MM.1S (cell line): ENCODE data around the gene SRRM4.

Source experiments
- EZH2 ChIP-seq: fragments of 300-600 bp; sonication (generic); optimal IDR thresholded peaks from 2 replicates; pipeline ENCODE3; 2017; ENCODE audit warnings: low read depth, mild to moderate bottlenecking, antibody characterized with exemption, low read length, mixed read lengths
- TF ChIP-seq, protein P1 (sequence below): fragments of 300-600 bp; sonication (generic); IDR thresholded peaks from 2 replicates; pipeline ENCODE4 v1.5.1; 2016; ENCODE audit warnings: antibody characterized with exemption, low read length, mixed read lengths

DNA sequence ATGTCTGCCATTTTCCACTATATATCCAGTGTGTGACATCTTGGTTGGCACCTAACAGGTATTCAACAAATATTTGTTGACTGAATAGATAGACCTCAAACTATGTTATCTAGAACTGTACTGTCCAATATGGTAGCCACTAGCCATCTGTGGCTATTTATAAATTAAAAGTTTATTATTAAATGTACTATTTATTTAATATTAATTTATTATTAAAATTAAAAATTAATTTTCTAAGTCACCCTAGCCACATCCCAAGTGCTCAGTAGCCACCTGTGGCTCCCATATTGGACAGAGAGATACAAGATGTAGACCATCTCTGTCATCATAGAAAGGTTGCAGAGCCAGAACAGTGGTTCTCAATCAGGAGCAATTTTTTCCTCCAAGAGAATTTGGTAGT is 69.3 kb downstream of the SRRM4 start:
- no peak for TF ChIP-seq EZH2
- TF ChIP-seq, protein P1, sequence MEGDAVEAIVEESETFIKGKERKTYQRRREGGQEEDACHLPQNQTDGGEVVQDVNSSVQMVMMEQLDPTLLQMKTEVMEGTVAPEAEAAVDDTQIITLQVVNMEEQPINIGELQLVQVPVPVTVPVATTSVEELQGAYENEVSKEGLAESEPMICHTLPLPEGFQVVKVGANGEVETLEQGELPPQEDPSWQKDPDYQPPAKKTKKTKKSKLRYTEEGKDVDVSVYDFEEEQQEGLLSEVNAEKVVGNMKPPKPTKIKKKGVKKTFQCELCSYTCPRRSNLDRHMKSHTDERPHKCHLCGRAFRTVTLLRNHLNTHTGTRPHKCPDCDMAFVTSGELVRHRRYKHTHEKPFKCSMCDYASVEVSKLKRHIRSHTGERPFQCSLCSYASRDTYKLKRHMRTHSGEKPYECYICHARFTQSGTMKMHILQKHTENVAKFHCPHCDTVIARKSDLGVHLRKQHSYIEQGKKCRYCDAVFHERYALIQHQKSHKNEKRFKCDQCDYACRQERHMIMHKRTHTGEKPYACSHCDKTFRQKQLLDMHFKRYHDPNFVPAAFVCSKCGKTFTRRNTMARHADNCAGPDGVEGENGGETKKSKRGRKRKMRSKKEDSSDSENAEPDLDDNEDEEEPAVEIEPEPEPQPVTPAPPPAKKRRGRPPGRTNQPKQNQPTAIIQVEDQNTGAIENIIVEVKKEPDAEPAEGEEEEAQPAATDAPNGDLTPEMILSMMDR = no peak
